ENCODE data around the gene GATB.

Gene GATB

DNA sequence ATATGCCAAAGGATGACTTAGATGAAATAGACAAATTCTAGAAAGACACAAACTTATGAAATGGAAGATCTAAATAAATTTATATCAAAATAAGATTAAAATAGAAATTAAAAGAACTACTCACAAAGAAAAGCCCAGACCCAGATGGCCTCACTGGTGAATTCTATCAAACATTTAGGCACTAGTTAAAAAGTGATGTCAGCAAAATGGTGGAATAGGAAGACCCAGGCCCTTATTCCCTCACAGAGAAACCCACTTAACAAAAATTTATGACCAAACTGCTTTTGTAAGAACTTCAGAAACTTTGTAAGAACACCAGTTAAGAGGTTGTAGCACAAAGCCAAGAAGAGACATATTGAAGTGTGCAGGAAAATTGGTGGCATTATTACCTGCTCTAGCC is 129.5 kb downstream of the GATB start:
- TF ChIP-seq, protein P1, sequence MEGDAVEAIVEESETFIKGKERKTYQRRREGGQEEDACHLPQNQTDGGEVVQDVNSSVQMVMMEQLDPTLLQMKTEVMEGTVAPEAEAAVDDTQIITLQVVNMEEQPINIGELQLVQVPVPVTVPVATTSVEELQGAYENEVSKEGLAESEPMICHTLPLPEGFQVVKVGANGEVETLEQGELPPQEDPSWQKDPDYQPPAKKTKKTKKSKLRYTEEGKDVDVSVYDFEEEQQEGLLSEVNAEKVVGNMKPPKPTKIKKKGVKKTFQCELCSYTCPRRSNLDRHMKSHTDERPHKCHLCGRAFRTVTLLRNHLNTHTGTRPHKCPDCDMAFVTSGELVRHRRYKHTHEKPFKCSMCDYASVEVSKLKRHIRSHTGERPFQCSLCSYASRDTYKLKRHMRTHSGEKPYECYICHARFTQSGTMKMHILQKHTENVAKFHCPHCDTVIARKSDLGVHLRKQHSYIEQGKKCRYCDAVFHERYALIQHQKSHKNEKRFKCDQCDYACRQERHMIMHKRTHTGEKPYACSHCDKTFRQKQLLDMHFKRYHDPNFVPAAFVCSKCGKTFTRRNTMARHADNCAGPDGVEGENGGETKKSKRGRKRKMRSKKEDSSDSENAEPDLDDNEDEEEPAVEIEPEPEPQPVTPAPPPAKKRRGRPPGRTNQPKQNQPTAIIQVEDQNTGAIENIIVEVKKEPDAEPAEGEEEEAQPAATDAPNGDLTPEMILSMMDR (conservative IDR thresholded peaks at IDR 0.05) = no peak
- no peak overlapping the region for H3K27ac ChIP-seq

DNA sequence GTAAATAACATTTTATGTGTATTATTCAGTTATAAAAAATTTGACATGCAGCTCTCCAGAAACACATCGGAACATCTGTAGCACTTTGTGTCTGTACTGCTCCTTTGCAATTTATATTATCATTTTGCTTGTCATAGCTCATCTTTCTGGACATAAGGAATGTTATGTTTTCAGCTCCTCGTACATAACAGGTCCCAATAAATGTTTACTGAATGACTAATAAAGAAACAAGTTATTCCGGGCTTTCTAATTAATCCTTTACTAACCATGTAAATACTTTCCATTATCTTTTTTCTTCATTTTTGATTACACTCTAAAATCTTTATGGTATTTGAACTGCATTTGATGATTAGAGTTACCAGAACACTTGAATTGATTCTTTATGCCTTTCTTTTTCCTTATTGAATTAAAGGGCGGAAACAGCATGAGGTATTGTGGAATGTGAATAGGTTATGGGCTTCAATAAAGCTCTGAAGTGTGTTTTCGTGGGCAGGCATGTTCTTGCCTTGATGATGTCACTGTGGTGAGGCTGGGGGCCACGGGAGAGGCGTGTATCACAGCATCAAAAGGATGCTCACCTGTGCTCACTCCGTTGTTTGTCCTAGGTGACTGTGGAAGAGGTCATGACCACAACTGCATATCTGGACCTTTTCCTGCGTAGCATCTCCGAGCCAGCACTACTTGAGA is 131.6 kb downstream of the GATB start:
- H3K27ac ChIP-seq = peak overlapping the region; percentile 17; the same call in 1 of the 2 replicates
- TF ChIP-seq, protein P1 (conservative IDR thresholded peaks at IDR 0.05) = no peak

DNA sequence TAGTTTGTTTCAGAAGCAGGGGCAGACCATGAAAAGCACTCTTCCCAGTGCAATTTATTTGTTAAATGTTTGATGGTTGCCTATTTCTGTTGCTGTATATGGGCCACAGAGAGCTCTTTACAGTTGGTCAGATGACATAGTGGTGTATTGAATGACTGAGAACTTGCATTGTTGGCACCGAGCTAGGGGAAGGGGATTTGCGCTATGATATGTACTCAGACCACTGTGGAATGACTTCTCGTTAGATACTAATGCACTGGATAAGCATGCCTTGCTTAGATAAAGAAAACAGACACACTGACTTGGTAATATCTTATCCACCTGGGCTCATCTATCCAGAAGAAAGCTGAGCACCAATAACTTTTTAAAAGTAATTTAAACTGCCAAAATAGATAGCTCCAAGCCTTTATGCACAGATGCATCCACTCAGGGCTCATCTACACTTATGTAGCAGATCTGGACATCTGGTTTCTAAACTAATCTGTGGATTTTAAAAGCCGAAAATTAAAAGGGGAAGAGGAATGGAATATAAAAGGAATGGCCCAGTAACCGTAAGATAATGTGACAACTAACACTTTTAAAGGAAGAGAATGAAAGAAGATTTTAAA is 132.7 kb downstream of the GATB start:
- TF ChIP-seq, protein P1 (conservative IDR thresholded peaks at IDR 0.05) = no peak
- no peak overlapping the region for H3K27ac ChIP-seq

DNA sequence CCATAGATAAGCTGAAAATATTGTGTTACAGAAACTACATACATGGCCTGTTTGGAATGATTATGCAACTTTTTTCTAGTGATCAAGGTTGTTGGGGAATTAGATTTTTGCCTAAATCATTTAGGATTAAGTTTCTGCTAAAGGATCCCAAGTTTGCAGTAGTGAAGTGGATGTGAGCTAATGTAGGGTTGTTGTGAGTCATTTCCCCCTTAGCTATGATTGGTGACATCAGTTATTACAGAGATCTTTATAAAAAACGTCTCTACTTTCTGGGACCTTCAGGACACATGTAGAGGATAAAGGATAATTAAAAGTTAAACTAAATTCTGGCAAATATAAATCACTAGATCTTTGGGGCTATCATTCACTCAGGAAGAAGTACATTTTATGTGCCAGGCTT is 133.3 kb downstream of the GATB start:
- H3K27ac ChIP-seq = no peak overlapping the region
- TF ChIP-seq, protein P1 (conservative IDR thresholded peaks at IDR 0.05) = no peak

DNA sequence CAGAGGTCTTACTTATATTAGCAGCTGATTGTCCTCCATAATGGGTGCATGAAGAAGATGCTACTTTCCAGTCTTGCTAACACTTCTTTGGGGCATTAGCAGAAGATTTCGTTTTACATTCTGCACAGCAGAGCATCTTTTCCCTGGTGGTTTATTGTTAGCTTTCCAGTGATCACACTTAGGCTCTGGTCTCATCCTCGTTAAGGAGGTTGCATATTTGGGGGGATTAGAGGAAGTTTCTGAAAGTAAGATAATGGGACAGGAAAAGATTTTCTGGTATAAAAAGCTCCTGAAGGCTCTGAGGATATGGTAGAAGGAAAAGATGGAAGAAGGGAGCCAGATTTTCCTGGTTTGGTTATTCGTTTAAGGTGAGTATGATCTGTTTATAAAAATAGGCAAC is 134.1 kb downstream of the GATB start:
- no peak overlapping the region for H3K27ac ChIP-seq
- TF ChIP-seq, protein P1 (conservative IDR thresholded peaks at IDR 0.05) = no peak

DNA sequence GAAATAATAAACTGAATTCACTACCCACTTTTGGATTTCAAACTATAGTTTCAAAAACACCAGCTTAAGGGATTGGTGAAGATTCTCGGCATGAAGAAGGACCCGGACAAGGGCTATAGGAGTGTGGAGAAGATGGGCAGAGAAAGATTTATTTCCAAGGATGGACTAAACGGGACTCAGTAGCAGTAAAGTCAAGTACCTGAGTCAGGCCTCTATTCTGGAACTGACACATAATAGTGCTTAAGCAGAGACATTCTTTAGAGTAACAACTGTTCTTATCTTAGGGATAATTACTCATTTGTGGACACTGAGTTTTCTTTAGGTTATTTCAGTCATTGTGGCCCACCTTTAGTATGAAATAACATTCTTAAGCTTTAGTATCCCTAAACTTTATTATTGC is 134.6 kb downstream of the GATB start:
- H3K27ac ChIP-seq = no peak overlapping the region
- TF ChIP-seq, protein P1 (conservative IDR thresholded peaks at IDR 0.05) = no peak

DNA sequence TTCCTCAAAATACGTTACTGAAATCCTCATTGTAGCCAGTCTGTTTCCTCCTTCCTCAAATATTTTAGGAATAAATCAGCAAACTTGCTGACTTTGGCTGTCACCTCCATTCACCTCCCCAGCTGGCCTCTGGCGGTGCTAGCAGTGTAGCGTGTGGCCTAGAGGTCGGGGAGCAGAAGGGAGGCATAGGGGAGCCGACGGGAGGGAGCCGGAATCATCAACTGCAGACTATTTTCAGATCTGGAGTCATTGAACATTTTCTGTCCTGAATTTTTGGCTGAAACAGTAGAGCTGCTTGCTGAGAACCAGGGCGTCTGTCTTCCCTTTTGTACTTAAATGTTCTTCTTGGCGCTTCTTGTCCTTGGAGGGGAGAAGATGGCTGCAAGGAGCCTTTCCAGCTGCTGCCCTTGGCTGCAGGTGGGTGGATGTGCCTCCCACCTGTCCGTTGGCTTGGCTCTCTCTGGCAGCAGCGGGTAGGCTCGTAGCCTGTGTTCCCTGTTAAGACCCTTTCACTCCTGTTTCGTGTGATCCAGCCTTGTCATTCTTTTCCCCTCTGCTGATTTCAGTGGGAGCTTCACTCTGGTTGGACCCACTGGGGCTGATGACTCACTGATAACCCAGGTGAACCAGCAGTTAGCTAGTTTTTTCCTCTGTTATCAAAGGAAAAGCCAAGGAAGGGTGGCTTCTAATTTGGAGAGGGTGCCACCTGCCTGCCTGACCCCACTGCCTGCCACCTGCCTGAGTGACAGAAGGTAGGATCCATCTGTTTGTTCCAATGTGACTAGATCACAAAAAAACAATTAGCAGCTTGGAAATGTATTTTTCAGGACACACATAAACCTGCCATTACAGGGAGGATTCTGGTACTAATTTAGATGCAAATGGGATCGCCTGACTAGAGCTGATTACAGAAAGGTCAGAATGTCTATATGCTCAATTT is 135.9 kb downstream of the GATB start:
- no peak overlapping the region for H3K27ac ChIP-seq
- TF ChIP-seq, protein P1 (conservative IDR thresholded peaks at IDR 0.05) = no peak
